Natural killer cell (primary cell): ENCODE data around the gene UGDH. TPM values are rescaled to one million over a fixed set of nuclear protein-coding genes. Genes with fewer than 3 reads are reported as not detected.
A peak's percentile ranks its signal among the peaks of the same experiment; 100 is the strongest.

Source experiments
- ATAC-seq, 3 donors: fragments of 150-1000 bp in 2 of 3; fragments of 200-7000 bp in 1 of 3; cut with Tn5 transposase; 1 replicate in 1 of 3; 2 replicates in 2 of 3; pipeline ENCODE4 v1.10.0; 2021; ENCODE audit warnings: mild to moderate bottlenecking in 2 of 3, moderate library complexity in 2 of 3
- DNase-seq, 2 donors: peaks; one replicate each; pipeline versions ENCODE4 v3.0.0 to v3.0.0-alpha.2; 2013 to 2021; ENCODE audit warnings: mixed read lengths in 1 of 2
- H3K27ac ChIP-seq: one replicate; pipeline ENCODE4 v1.5.1; 2013; ENCODE audit warnings: mild to moderate bottlenecking, low read length
- H3K27me3 ChIP-seq: one replicate; pipeline ENCODE4 v1.6.1; 2013; ENCODE audit warnings: low read length; ENCODE audit not compliant: control insufficient read depth, insufficient read depth
- H3K36me3 ChIP-seq: one replicate; pipeline ENCODE4 v1.6.1; 2013; ENCODE audit warnings: low read length; ENCODE audit not compliant: control insufficient read depth, insufficient read depth
- H3K4me1 ChIP-seq: one replicate; pipeline ENCODE4 v1.6.1; 2013; ENCODE audit warnings: low read length; ENCODE audit not compliant: control insufficient read depth, insufficient read depth
- H3K4me3 ChIP-seq: one replicate; pipeline ENCODE4 v1.5.1; 2013; ENCODE audit warnings: low read length
- H3K9me3 ChIP-seq: one replicate; pipeline ENCODE4 v1.6.1; 2013; ENCODE audit warnings: low read length; ENCODE audit not compliant: control insufficient read depth, insufficient read depth
- H3K27ac Mint-ChIP-seq, 2 donors: one replicate each; pipeline ENCODE4 v1.8.0; 2022; ENCODE audit warnings: mild to moderate bottlenecking in 2 of 2, mixed read lengths in 2 of 2, moderate library complexity in 1 of 2
- H3K27me3 Mint-ChIP-seq, 2 donors: one replicate each; pipeline ENCODE4 v1.8.0; 2022; ENCODE audit warnings: low read depth in 2 of 2, mixed read lengths in 2 of 2
- H3K36me3 Mint-ChIP-seq: one replicate; pipeline ENCODE4 v1.8.0; 2022; ENCODE audit warnings: mixed read lengths
- H3K4me1 Mint-ChIP-seq, 2 donors: one replicate each; pipeline ENCODE4 v1.8.0; 2022; ENCODE audit warnings: mixed read lengths in 2 of 2
- H3K4me3 Mint-ChIP-seq: one replicate; pipeline ENCODE4 v1.8.0; 2022; ENCODE audit warnings: mild to moderate bottlenecking, moderate library complexity, mixed read lengths
- H3K9me3 Mint-ChIP-seq, 2 donors: one replicate each; pipeline ENCODE4 v1.8.0; 2022; ENCODE audit warnings: mixed read lengths in 2 of 2
- CTCF ChIP-seq: fragments of 200-600 bp; IDR thresholded peaks from one replicate; pipeline ENCODE4 v1.8.0; 2022; ENCODE audit warnings: antibody characterized with exemption
- WGBS: methylation state at CpG from one replicate; pipeline ENCODE4 v1.1.7; 2013; ENCODE audit warnings: missing lambda C conversion rate; ENCODE audit not compliant: insufficient coverage; 5-methylcytosine and 5-hydroxymethylcytosine counted together
- intact Hi-C: fragments of 100-400 bp; cut with micrococcal nuclease; formaldehyde crosslinking; loops from one replicate; pipeline ENCODE4 v1.14.2; 2022
- total RNA-seq, 4 donors: library from RNA; stranded (reverse); fragments of 120-200 nt in 1 of 4; gene quantifications; one replicate each; pipeline versions ENCODE4 v1.2.3 to v1.2.4, GENCODE V29; 2013 to 2022

Gene UGDH
- total RNA-seq, 3 donors from 2014 or later (not counting 1 experiment from before 2014, with no cell fraction given) = 12.2 to 14.8 (median 13.6) TPM

DNA sequence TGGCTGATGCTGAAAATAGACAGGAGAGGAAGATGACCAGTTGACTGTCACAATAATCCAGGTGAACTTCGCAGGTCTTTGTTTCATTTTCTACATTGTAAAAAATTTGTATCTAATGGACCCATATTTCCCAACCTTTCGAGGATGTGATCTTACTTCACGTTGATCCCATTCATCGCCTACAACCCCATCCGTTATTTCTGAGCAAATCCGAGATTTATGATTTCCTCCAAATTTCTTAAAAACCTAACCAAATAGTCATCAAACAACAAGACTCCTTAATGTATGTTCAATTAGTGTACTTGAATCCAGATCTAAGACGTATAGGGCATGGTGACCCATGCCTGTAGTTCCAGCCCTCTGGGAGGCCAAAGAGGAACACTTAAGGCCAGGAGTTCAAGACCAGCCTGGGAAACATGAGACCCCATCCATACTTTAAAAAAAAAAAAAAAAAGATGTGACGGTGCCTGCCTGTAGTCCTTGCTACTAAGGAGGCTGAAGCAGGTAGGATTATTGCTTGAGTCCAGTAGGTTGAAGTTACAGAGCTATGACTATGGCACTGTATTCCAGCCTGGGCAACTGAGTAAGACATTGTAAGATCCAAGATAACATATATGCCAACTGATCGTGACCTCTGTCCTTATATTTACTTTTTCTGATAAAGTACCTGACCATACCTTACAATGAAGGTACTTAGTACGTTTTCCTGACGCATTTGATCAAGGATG, 74.2 kb downstream of the UGDH start:
- Histone ChIP-seq H3K4me3 (no peak overlapping the region), H3K36me3 (peaks cover 69% of the 10 kb centered on the region), H3K9me3 (no peaks in the 10 kb centered on the region), H3K27ac (no peak overlapping the region), H3K4me1 (peaks cover 3% of the 10 kb centered on the region), H3K27me3 (no peaks in the 10 kb centered on the region)
- no peak for TF ChIP-seq CTCF
- no peaks in the 10 kb centered on the region for H3K27me3 Mint-ChIP-seq
- ATAC-seq (peak in 1 of 3 donors; percentile 21), DNase-seq (no peak)
- intact Hi-C loops = loop anchor here (10.0 kb wide), 1 partner anchor 408 kb away; no protein-coding TSS in a partner anchor
- H3K36me3 Mint-ChIP-seq = peaks cover 42% of the 10 kb centered on the region
- no peaks in the 10 kb centered on the region for H3K9me3 Mint-ChIP-seq
- H3K27ac Mint-ChIP-seq = peak overlapping the region; percentile 78 to 82
- WGBS = 98% methylated on average over 11 of the region's 11 CpGs
- H3K4me3 Mint-ChIP-seq = no peak overlapping the region
- peaks cover 27 to 31% of the 10 kb centered on the region in 2 donors for H3K4me1 Mint-ChIP-seq

DNA sequence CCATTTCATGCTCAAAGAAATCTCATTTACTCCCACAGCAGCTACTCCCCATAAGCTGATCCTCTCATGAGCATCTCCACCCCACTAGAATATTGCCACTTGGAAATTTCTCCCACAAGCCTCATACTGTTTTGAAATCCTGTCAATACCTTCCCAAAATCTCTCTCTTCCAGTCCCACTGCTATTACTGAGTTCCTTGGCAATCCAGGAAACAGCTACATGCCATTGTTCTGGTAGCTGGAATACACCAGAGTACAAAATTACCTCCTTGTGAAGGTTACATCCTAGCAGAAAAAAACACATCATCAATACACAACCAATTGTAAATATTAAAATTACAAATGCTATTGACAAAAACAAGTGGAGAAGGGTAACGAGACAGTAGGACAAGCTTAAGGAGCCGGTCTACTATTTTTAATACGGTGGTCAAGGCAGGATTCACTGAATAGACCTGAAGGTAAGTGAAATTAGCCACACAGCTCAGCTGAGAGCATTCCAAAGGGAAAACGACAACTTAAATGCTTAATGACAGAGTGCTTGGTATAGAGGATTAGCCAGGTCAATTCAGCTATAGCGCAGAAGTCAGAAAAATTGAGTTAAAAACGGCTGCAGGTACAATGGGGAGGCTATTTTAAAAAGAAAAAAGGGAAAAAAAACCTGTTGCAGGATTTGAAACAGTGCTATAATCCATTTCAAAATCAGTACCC, 74.9 kb downstream of the UGDH start:
- DNase-seq (no peak), ATAC-seq (no peak)
- H3K4me1 ChIP-seq = peaks cover 5% of the 10 kb centered on the region
- Mint-ChIP-seq H3K27ac (peak overlapping the region; percentile 78 to 82), H3K36me3 (peaks cover 35% of the 10 kb centered on the region), H3K4me3 (no peak overlapping the region), H3K4me1 (peaks cover 20 to 24% of the 10 kb centered on the region in 2 donors), H3K9me3 (no peaks in the 10 kb centered on the region), H3K27me3 (no peaks in the 10 kb centered on the region)
- 94% methylated on average over 6 of the region's 6 CpGs for WGBS
- H3K27ac ChIP-seq = no peak overlapping the region
- intact Hi-C loops = loop anchor here (10.0 kb wide), 1 partner anchor 408 kb away; no protein-coding TSS in a partner anchor
- H3K27me3 ChIP-seq = no peaks in the 10 kb centered on the region
- H3K4me3 ChIP-seq = no peak overlapping the region
- no peaks in the 10 kb centered on the region for H3K9me3 ChIP-seq
- H3K36me3 ChIP-seq = peaks cover 63% of the 10 kb centered on the region
- TF ChIP-seq CTCF = no peak

DNA sequence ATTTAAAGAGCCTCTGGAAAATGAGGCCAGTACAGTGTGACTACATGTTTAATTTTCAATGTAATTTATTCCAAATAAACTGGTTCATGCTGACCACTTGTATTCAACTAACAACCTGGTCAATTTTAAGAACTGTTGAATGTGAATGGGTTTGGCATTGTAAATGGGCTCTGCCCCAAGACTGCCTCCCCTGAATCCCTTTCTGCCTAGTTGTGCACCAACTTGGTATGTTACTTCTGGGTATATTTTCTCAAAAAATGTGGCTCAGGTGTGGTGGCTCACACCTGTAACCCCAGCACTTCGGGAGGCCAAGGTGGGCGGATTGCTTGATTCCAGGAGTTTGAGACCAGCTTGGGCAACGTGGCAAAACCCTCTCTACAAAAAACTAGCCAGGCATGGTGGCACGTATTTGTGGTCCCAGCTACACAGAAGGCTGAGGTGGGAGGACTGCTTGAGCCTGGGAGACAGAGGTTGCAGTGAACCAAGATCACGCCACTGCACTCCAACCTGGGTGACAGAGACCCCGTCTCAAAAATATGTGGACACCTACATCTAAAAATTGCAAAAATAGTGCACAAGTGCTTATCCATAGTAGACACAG, 75.7 kb downstream of the UGDH start:
- ATAC-seq (no peak), DNase-seq (no peak)
- peaks cover 56% of the 10 kb centered on the region for H3K36me3 ChIP-seq
- Mint-ChIP-seq H3K4me1 (peaks cover 12 to 19% of the 10 kb centered on the region in 2 donors), H3K36me3 (peaks cover 27% of the 10 kb centered on the region), H3K27me3 (no peaks in the 10 kb centered on the region), H3K27ac (peak overlapping the region; percentile 78 to 82), H3K9me3 (no peaks in the 10 kb centered on the region), H3K4me3 (no peak overlapping the region)
- H3K4me3 ChIP-seq = no peak overlapping the region
- H3K27ac ChIP-seq = no peak overlapping the region
- intact Hi-C loops = loop anchor here (10.0 kb wide), 1 partner anchor 407 kb away; no protein-coding TSS in a partner anchor
- H3K27me3 ChIP-seq = no peaks in the 10 kb centered on the region
- peaks cover 10% of the 10 kb centered on the region for H3K4me1 ChIP-seq
- WGBS = 97% methylated on average over 6 of the region's 6 CpGs
- TF ChIP-seq CTCF = no peak
- no peaks in the 10 kb centered on the region for H3K9me3 ChIP-seq
